ENCODE results near the gene KCNK16.

KCNK16 gene

DNA sequence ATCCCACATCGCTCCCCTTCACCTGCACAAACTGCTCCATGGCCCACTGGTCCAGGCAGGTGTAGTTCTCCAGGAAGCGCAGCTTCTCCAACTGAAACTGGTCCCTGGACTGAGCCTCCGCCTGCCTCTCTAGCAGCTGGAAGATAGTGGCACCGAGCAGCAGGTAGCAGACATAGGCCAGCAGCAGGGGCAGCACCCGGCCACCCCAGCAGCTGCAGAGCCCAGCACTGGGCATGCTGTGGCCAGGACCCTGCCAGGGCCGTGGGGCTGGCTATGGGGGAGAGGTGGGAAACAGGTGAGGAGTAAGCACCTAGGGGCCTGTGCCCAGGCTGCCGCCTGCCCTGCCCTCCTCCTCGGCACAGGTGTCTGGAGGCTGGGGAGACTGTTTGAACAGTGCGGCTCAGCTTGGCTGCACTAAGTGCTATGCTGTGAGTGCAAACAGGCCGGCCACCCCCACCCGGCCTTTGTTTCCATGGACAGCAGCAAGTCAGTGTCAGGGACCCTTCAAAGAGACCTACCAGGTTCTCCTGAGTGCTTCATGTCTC lies at the start of gene KCNK16:
Gene KCNK16 (minus strand): TSS at position 397 of the 545 bp plus-strand sequence. CDS start 162 bp downstream, at position 235.
- no peak for DNase-seq (ENCODE audit: low read depth in 2 of 2, low spot score in 1 of 2)

DNA sequence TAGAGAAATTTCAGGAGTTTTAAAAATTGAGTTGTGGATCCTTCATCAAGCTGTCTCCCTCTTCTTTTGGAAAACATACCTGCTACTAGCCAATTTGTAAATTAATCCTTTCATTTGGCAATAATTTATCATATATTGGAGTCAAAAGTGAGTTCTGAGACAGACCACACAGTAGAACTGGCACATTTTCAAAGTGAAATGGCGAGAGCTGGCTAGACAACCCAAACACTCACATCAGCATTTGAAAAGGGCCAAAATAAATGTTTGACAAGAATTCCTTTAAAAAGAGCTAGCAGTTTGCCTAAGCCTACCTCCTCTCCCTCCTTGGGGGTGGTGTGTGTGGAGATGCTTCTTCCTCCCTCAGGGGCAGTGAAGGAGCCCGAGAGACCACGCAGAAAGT lies 47.9 kb upstream of the KCNK16 start:
- DNase-seq (ENCODE audit: low read depth in 2 of 2, low spot score in 1 of 2), result no peak

DNA sequence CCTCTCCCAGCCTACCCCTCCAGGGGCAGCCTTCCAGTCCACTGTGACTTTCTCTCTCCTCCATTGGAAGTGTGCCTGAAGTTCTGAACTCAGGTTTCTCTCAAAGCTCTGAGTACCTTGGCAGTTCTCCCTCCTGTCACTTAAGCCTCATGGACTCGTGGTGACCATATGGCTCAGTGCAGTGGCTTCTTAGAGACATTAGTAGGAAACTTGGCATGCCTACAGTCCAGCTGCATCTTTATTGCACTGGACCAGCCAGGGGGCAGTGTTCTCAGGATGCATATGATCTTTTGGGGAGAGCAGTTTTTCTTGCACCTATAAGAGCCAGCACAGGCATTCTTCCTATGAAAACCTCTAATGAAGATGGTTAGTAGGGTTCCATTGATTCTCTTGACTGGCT lies 47.5 kb upstream of the KCNK16 start:
- DNase-seq (ENCODE audit: low read depth in 2 of 2, low spot score in 1 of 2), result no peak

DNA sequence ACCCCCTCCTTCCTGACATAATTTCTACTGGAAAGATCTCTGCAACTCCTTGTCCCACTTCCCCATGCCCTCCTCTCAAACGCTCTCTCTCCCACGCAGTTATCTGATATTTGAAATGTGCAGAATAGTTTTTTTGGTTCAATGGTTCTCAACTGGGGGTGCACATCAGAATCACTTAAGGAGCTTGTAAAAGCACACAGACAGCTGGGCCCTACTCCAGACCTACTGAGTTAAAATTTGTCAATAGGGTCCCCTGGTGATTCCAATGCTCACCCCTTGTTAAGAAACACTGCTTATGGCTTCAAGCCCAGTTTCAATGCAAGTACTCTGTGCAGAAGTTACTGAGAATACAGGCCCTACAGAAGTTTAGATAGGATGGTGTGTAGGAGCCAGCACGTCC lies 45.2 kb upstream of the KCNK16 start:
- DNase-seq (ENCODE audit: low read depth in 2 of 2, low spot score in 1 of 2), result no peak

- no peak for DNase-seq (ENCODE audit: low read depth in 2 of 2, low spot score in 1 of 2)
Observed at GRCh38 chr6:39366931-39367618, 44.6 kb upstream of the KCNK16 start.

DNA sequence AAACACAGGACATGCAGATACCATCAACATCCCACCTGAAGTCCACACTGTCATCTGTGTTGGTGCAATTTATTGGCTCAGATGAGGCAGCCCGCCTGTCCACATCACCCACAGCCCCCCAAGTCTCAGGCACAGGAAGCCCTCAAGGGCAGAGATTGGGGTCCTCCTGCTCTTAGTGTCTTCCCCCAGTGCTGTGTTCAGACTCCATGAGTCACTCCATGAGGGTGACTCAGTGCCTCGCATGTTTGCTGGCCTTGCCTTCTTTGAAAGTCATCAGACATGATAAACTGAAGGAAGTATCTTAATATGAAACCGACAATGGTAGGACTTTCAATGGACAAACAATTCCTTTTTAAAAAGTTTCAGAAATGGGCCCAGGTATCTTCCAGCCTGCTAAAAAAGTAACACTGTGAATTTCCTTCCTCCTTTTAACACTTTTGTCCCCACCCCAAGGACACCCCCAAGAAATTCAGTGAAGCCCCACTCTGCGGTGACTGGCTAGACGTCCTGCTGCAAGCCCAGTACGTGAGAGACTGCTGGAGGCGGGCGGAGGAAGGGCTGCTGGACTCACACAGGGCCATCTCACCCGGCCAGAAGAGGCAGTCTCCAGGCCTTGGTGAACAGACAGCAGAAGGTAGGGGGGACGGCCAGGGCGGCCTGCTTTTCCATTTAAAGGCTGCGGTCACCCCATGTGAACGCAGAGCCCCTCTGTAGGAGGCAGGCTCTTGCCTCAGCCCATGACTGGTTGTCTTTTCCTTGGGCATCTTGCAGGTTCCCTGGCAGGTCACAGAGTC lies 43.0 kb upstream of the KCNK16 start:
- no peak for DNase-seq (ENCODE audit: low read depth in 2 of 2, low spot score in 1 of 2)

DNA sequence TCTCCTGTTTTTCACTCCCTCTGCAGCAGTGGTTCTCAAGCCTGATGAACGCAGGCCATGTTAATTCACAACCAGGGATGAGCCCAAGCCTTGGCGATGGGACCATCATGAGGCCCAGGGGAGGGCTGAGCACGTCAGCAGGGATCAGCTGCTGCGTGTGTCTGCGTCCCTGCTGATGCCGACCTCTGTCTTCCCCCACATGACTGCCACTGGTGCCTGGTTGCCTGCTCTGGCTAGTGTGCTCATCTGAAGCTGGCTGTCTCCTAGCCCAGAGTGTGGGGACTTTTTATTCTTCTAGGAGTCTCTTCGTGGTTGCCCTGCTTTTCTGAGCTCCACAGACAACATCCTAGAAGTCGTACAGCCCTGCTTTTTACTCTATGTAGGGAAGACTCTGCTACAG lies 40.8 kb upstream of the KCNK16 start:
- no peak for DNase-seq (ENCODE audit: low read depth in 2 of 2, low spot score in 1 of 2)

DNA sequence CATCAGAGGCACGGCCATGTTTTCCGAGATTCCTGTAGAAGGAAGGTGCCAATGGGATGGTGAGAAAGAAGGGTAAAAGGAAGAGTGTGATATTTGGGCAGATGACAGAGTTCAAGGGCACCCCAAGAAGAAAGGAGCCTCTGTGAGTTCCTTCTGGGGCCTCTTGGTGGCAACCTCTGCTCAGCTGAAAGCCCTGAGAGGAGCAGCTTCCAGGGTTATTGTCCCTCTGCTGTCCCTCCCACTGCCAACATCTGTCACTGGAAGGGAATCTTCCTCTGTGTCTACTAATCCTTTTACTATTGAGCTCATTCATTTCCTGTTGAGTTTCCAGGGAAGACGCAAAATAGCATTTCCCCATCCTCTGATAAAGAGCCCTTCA lies 40.0 kb upstream of the KCNK16 start:
- no peak for DNase-seq (ENCODE audit: low read depth in 2 of 2, low spot score in 1 of 2)

GRCh38 chr6:39361657-39362486 lies 39.4 kb upstream of the KCNK16 start:
- no peak for DNase-seq (ENCODE audit: low read depth in 2 of 2, low spot score in 1 of 2)

DNA sequence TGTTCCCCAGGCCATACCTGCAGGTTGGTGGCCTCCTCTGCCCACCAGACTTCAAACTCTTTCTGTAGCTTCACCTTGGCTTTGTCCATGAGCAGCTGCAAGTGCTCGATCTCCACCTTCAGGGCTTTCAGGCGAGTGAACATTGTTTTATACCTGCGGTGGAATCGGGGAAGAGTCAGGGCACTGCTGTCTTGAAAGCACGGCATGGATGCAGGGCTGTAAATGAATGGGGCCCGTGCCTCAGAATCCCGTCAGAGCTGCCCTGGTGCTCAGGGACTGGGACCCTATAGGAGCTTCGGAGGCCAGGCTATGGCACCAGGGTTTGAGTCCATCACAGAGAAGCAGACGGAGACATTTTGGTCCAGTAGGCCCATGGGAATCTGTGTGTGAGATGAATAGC lies 37.9 kb upstream of the KCNK16 start:
- DNase-seq (ENCODE audit: low read depth in 2 of 2, low spot score in 1 of 2), result no peak

DNA sequence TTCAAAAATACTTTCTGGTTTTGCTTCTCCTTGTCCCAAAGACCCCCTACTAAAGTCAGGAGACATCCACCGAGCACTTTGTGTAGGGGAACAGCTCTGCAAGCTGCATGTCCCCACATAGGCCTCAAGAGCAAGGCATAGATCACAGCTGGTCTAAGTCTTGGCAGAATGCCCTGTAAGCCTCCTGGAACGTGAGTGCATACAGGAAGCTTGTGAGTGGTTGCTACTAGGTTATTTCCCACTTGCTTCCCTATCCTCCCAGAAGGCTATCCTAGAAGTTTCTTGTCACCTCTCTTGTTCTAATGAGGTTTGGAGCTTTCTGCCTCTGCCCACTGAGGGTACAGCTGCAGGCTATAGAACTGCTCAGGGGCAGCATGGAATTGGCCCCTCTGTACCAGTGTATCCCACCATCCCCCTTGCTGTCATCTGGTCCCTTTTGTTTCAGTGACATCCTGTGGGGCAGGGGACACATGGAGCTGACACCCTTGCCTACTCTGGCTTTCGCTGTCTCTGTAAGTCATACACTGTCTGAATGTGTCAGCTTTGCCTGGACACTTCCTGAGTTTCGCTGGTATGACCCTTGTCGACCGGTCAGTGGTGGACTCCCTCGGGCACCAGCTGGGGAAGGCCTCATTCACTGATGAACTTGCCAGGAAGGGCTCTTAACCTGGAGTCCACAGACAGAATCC lies 35.6 kb upstream of the KCNK16 start:
- DNase-seq (ENCODE audit: low read depth in 2 of 2, low spot score in 1 of 2), result no peak

GRCh38 chr6:39353698-39354315 lies 31.3 kb upstream of the KCNK16 start:
- DNase-seq (ENCODE audit: low read depth in 2 of 2, low spot score in 1 of 2), result no peak

- no peak for DNase-seq (ENCODE audit: low read depth in 2 of 2, low spot score in 1 of 2)
Observed at GRCh38 chr6:39350723-39351505, 28.4 kb upstream of the KCNK16 start.

DNA sequence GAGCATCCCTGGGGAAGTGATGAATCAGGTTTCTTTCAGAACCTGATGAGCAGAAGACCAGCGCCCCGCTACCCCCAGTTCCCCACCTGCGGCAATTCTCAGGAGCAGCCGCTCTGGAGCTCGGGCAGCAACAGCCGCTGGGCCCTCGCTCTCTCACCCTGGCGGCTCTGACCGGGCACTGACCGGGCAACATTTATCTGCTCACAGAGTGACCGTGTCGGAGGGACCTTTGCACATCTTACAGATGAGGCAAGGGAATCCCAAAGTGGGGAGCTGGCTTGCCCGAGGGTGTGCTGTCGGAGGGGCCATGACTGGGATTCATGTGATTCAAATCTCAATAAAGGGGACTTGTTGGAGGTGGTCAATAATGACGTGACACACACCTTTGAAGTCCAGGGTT lies 26.2 kb upstream of the KCNK16 start:
- DNase-seq (ENCODE audit: low read depth in 2 of 2, low spot score in 1 of 2), result no peak

DNA sequence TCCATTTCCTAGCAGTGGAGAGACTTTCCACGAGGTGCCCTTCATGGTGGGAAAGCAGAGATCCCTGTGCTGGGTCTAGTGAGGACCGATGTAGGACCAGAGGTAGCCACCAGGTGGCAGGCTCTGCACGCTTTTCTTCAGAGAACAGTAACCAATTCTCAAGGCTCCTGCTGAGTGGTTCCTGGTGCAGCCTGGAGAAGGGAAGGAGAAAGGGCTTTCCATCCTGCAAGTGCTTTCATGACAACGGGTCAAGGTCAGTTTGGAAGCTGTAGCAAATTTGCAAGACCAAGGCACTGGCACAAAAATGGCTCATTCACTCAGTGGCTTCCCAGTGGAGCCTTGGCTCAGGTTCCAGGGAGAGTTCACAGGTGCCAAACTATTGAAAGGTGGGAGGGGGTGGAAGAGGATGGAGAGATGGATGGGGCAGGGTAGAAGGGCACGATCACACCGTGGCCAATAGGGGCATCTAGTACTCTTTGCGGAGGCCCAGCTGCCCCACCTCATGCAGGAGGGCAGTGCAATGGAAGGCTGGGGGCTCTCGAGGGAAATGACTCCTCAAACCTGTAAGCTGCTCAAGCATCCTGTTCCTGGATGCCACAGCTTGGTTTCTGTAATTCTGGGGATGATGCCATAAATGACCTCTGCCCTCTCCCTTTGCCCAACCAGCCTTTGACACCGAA lies 25.5 kb upstream of the KCNK16 start:
- peak; percentile 19 to 21 for DNase-seq (ENCODE audit: low read depth in 2 of 2, low spot score in 1 of 2)

DNA sequence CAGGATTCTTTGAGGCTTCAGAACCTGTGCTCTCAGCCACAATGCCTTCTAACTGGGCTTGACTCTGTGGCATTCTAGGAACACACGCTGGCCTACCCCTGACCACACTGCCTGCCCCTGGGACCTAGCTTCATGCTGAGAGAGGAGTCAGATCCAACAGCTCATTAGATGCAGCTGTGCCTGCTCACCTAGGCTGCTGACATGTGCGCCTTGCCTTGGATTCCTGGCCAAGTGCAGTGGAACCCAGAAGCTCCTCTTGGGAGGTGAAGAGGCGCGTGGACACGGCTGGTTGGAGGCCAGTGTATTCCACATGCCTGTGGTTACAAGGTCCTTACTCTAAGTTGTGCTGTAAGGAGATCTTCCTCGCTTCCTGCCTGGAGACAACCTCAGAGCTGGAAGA lies 24.7 kb upstream of the KCNK16 start:
- no peak for DNase-seq (ENCODE audit: low read depth in 2 of 2, low spot score in 1 of 2)

DNA sequence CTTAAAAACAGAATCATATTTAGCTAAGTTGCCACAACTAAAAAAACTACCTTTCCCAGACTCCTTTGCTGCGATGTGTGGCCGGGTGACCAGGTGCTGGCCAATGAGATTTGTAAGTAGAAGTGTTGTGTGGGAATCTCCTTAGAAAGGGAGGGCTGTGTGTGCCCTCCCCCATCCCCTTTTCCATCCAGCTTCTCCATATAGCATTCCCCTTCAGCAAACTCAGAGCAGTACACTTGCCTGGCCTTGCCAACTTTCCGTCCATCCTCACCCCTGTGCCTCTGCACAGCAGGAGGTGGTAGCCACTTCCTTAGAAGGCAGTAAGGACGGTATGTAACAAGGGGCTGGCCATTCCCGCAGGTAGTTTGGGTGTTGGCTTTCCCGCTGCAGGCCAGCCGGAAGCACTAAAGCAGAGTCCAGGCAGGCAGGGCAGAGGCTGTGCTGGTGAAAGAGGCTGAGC lies 22.3 kb upstream of the KCNK16 start:
- DNase-seq (ENCODE audit: low read depth in 2 of 2, low spot score in 1 of 2), result no peak

DNA sequence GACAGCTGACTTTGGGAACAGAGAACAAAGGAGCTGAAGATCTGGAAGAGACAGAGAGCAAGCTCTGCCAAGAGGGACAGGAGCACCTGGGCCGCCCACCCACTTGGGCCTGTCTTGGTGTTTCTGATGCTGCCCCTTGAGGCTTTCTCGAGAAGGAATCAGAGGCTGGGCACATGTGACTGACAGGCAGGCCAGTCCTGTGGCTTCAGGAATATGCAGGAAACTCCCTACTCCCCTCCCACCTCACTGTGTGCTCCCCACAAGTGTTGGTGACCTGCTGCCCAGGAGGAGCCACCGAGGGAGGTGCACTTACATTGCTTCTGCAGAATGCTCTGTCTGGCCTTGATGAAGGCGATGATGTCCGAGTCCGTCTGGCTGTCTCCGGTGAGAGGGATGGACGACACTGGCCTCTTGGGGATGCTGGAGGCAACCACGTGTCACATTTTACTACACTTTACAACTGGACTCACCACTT lies 20.9 kb upstream of the KCNK16 start:
- DNase-seq (ENCODE audit: low read depth in 2 of 2, low spot score in 1 of 2), result no peak
